Measurements from ENCODE around the gene RSAD1.

The RSAD1 gene

DNA sequence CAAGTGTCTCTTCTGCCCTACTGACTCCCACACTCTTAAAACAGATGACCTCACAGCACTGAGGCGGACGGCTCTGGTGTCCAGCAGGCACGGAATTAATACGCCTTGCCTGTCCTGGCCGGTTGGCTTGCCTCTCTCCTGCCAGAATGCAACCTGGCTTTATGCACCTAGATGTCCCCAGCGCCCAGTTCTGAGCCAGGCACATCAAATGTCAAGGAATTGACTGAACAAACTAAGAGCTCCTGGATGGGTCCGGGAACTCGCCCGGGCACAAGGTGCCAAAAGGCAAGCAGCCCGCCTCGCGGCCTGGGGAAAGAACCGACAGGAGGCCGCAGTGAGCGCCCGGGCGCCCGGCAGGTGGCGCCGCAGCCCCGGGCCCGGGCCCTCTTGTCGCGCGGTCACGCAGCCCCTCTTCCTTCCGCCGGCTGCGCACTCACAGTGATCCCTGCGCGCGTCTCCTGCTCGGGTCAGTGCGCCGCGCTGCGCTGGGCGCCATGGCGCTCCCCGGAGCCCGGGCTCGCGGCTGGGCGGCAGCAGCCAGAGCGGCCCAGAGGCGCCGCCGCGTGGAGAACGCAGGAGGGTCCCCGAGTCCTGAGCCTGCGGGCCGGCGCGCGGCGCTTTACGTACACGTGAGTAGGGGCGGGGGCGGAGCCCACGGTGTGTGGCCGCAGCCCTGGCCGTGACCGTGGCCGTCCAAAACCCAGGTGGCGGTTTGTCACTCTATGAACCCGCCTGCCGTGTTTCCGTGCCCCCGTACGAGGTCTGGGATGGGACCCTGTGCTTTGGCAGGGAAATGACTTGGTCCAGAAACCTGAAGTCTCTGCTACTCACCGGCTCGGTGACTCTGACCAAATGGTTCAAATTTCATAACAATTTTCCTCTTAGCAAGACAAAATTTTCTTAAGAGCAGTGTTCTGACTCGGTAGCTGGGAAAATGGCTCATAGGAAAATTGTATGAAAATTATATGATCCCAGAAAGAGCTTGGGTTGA is at the start of gene RSAD1:
TSS of gene RSAD1 (plus strand) at position 470 of the 991 bp plus-strand sequence. CDS start at position 495, 25 bp downstream.
- peak; percentile 51 for DNase-seq (ENCODE audit: low read depth)

GRCh38 chr17:50429793-50430192 is 48.9 kb upstream of the RSAD1 start:
- no peak for DNase-seq (ENCODE audit: low read depth)

DNA sequence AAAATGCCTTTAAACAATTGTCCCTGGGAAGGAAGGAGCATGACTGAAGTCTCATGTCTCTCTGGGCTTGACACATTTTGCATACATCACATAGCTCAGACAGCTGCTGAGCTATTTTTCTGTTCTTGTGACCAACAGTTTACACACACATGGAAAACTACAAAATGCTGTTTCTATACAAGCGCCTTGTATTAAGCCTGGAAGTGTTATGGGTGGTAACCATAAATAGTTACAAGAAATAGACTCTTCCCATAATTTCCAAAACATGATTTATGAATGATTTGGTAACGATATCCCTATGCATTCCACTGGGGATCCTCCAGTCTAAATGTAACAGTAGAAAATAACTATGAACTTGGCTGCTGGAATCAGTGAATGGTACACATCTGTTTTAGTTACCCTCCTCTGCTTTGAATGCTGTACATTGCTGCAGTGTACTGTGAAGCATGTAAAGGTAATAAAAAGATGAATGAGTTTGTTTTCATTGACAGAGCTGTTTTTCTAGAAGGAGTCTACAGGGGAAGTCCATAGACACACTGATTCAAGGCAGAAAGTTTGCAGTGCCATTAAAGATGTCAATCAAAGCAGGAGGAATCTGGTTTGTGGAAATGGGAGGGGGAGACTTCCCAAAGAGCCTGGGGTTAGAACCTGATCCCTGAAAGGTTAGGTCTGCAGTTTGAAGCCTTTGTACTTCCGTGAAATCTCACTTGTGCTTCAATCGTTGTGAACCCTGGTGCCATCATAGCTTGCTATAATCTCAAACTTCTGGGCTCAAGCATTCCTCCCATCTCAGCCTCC is 47.6 kb upstream of the RSAD1 start:
- no peak for DNase-seq (ENCODE audit: low read depth)

- no peak for DNase-seq (ENCODE audit: low read depth)
Observed at GRCh38 chr17:50432125-50432762, 46.4 kb upstream of the RSAD1 start.

- DNase-seq (ENCODE audit: low read depth) = no peak
Observed at GRCh38 chr17:50437409-50437808, 41.3 kb upstream of the RSAD1 start.

GRCh38 chr17:50439008-50439407 is 39.7 kb upstream of the RSAD1 start:
- no peak for DNase-seq (ENCODE audit: low read depth)

- no peak for DNase-seq (ENCODE audit: low read depth)
Observed at GRCh38 chr17:50440172-50440837, 38.4 kb upstream of the RSAD1 start.

GRCh38 chr17:50440838-50441829 is 37.5 kb upstream of the RSAD1 start:
- no peak for DNase-seq (ENCODE audit: low read depth)

DNA sequence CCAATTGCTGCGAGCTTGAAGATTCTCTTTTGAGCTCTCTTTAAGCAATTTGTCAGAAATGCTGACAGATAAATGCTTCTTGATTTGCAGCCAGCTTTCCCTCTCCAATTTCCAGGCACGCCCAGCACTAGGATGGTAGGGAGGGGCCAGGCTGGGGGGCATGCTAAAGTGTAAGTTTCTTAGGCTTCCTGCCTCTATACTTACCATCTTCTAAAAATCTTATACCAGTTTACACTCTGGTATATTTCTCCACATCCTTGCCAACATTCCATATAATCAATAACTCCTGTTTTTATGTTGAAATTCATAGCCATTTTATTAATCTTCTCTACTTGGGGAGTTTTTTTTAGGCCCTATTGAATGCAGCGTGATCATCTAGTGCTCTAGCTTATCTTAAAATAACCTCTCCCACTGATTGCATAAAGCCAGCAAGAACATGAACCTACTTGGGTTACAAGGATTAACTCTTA is 35.1 kb upstream of the RSAD1 start:
- DNase-seq (ENCODE audit: low read depth) = no peak

GRCh38 chr17:50444841-50445715 is 33.6 kb upstream of the RSAD1 start:
- DNase-seq (ENCODE audit: low read depth) = no peak

GRCh38 chr17:50445730-50446325 is 32.8 kb upstream of the RSAD1 start:
- no peak for DNase-seq (ENCODE audit: low read depth)

DNA sequence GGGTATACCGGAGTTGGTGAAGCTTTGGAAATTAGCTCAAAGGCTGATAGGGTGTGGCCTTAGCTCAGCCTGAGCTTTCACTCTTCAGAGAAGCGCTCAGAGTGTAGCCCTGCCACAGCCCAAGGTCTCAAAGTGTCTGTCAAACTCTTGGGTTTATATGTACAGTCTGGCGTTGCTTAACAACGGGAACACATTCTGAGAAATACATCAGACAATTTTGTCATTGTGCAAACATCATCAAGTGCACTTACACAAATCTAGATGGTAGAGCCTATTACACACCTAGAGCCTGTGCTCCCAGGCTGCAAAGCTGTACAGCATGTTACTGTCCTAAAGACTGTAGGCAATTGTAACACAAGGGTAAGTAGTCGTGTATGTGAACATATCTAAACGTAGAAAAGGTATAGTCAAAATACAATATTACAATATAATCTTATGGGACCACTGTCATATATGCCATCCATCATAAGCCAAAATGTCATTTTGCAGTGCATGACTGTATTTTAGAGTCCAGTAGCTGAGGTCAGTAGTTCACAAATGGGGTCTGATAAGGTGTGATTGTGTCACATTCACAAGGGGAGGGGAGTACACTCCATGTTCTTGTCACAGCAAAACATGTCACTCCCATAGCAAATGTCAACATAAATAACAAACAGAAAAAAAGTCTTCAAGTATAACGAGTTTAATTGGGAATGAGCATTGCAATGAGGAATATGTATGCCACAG is 30.6 kb upstream of the RSAD1 start:
- no peak for DNase-seq (ENCODE audit: low read depth)

DNA sequence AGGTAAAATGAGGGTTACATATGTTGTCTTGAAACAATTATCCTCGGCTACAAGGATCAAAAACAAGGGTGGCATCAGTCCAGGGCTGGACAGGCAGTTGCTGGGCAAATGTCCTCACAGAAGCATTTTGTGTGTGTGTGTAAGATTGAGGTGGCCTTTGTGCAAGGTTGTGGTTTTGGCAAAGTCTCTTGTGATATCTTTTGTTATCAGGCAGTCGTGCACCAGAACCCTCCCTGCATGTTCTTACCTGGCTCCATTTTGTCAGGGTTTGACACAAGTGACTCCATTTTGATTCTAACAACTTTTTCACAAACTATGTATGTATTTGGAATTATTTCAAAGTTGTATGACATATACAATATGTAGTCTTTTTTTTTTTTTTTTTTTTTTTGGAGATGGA is 30.0 kb upstream of the RSAD1 start:
- DNase-seq (ENCODE audit: low read depth) = no peak

- no peak for DNase-seq (ENCODE audit: low read depth)
Observed at GRCh38 chr17:50451943-50452629, 26.6 kb upstream of the RSAD1 start.

DNA sequence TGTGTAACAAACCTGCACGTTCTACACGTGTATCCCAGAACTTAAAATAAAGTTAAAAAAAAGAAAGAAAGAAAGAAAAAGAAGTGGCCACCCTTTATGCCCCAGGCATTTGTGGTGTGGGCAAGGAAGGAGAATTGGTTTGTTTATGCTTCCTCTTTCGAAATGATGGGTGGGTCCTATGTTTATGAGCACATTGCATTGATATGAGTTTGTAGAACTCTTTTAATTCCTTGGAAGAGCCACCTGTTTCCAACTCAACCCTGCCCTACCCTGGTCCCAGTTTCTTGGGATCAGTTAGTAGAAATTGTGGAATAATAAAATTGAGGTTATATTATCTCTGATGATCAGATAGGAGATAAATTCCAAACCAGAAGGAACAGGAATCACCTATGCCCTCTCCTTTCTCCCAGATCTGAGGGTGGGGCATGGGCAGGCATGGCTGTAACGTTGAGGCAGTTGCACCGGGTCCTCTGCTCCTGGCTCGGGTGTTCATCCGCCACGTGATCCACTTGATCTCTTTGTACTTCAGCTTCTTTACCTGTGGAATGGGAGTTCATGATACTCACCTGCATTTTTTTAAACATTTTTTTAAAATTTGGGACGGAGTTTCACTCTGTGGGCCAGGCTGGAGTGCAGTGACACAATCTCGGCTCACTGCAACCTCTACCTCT is 25.9 kb upstream of the RSAD1 start:
- no peak for DNase-seq (ENCODE audit: low read depth)

GRCh38 chr17:50453901-50454300 is 24.8 kb upstream of the RSAD1 start:
- DNase-seq (ENCODE audit: low read depth) = no peak

GRCh38 chr17:50457621-50458020 is 21.0 kb upstream of the RSAD1 start:
- no peak for DNase-seq (ENCODE audit: low read depth)

All from HS-27A (cell line).